Measurements from ENCODE around the gene ABTB2. TPM values are rescaled to one million over a fixed set of nuclear protein-coding genes. Genes with fewer than 3 reads are reported as not detected.

ABTB2 gene
- total RNA-seq, 1 donor from 2014 or later: 32.9 TPM

DNA sequence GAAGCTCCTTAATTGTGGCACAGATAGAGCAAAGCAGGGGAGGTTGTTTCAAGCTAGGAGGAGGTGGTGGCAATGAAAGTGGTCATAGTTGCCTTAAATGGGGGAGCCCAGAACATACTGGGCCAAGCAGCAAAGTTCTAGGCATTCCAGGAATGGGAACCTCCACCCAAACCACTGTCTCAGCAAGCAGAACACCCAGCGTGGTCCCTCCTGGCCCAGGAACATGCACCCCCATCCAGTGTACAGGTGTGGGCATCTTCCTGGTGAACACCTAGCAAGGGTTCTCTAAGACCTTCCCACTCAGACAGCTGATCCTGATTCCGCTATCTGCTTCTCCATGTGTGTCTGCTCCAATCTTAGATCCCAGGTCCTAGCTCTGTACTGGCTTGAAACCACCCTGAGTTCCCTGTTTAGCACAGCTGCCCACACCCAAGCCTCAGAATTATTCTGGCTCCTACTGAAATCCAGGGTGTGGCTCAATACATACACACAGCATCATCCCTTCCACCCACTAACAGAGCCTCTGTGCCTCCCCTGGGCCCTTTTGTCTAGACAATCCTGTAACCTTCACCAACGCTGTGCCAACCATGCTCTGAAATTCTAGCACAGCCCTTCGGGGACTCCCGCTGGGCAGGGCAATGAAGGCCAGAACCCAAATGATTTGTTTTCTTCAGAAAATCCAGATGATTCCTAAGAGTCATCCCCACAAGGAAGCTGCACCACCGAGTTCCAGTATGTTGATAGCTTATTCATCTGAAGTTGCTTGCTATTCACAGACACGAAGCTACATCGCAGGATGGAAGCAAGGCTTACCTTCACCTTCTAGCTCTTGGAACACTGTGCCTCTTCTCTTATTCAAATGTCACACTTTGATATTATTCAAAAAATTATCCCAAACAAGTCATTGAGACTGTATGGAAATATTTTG lies 76.6 kb downstream of the ABTB2 start:
- intact Hi-C loops (cut with micrococcal nuclease): no loop called here
- Mint-ChIP-seq H3K4me3 (ENCODE audit: low read depth) (no peak overlapping the region), H3K9me3 (no peaks in the 10 kb centered on the region), H3K4me1 (ENCODE audit: low read depth) (peaks cover 5% of the 10 kb centered on the region), H3K36me3 (ENCODE audit: low read depth) (no peaks in the 10 kb centered on the region), H3K27me3 (ENCODE audit: low read depth) (no peaks in the 10 kb centered on the region), H3K27ac (no peak overlapping the region)
- no peak for DNase-seq (ENCODE audit: low spot score)

DNA sequence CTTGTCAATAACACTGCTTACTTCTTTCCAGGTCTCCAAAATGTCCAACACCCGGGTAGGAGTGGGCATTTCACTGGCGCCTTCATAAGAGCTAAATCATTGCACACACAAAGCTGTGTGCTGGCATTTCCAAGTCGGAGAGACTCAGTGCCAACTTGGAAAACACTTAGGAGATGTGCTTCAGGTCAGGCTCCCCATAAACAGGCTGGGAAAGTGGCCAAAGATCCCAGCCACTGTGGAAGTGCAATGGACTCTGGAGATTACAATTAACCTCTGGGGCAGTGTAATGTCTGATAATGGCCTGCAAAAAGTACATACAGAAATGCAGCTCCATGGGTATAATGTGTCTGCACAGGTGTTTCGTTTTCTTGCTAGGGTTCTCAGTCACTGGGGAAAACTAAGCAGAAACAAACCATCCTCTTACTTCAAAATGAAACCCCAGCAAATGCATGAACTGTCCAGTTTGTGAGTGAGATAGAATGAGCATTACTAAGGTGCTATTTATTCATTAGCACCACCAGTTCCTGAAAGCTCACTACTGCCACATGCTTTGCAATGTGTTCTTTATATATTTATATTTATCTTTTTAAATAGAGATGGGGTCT lies 79.0 kb downstream of the ABTB2 start:
- no peak for DNase-seq (ENCODE audit: low spot score)
- H3K9me3 Mint-ChIP-seq: no peaks in the 10 kb centered on the region
- no peak overlapping the region for H3K27ac Mint-ChIP-seq
- intact Hi-C loops (cut with micrococcal nuclease): loop anchor here (5.0 kb wide), 1 partner anchor 59 kb away; no protein-coding TSS in a partner anchor
- H3K36me3 Mint-ChIP-seq (ENCODE audit: low read depth): no peaks in the 10 kb centered on the region
- no peaks in the 10 kb centered on the region for H3K27me3 Mint-ChIP-seq (ENCODE audit: low read depth)
- H3K4me3 Mint-ChIP-seq (ENCODE audit: low read depth): no peak overlapping the region
- peaks cover 11% of the 10 kb centered on the region for H3K4me1 Mint-ChIP-seq (ENCODE audit: low read depth)

DNA sequence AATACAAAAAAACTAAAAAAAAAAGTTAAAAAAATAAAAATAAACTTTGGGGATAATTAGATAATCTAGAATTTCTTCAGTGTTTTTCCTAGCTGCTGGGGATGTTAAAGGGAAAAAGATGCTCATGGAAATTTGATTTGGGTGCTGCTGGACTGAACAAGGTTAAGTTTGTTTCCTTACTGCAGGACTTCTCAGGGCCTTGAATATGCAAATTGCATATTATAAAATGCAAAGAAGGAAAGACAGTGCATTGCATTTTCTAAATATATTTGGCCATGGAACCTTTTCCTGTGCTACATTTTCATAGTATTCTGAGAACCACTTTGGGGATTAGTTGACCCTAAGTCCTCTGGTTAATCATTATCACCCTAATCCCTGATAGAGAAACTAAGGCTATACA lies 79.6 kb downstream of the ABTB2 start:
- intact Hi-C loops (cut with micrococcal nuclease): loop anchor here (5.0 kb wide), 1 partner anchor 59 kb away; no protein-coding TSS in a partner anchor
- H3K27ac Mint-ChIP-seq: no peak overlapping the region
- H3K4me1 Mint-ChIP-seq (ENCODE audit: low read depth): peaks cover 11% of the 10 kb centered on the region
- H3K9me3 Mint-ChIP-seq: no peaks in the 10 kb centered on the region
- no peaks in the 10 kb centered on the region for H3K27me3 Mint-ChIP-seq (ENCODE audit: low read depth)
- H3K4me3 Mint-ChIP-seq (ENCODE audit: low read depth): no peak overlapping the region
- no peaks in the 10 kb centered on the region for H3K36me3 Mint-ChIP-seq (ENCODE audit: low read depth)
- DNase-seq (ENCODE audit: low spot score): no peak

DNA sequence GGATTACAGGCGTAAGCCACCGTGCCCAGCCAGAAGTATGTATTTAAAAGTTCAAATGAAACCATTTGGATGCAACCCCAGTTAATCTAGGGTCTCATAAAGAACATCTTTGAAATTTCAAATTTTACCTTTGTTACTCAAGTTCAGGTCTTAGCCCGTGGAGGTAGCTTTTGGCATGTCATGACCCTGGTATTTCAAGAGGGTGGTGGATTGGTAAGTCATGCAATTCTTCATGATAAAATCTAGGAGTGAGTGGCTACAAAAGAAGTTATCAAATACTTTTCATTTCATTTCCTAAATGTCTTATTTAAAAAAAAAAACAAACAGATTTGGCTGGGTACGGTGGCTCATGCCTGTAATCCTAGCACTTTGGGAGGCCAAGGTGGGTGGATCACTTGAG lies 80.6 kb downstream of the ABTB2 start:
- Mint-ChIP-seq H3K4me3 (ENCODE audit: low read depth) (no peak overlapping the region), H3K27me3 (ENCODE audit: low read depth) (no peaks in the 10 kb centered on the region), H3K9me3 (no peaks in the 10 kb centered on the region), H3K36me3 (ENCODE audit: low read depth) (no peaks in the 10 kb centered on the region), H3K27ac (no peak overlapping the region), H3K4me1 (ENCODE audit: low read depth) (peaks cover 11% of the 10 kb centered on the region)
- no peak for DNase-seq (ENCODE audit: low spot score)
- intact Hi-C loops (cut with micrococcal nuclease): loop anchor here (5.0 kb wide), 1 partner anchor 60 kb away; no protein-coding TSS in a partner anchor

DNA sequence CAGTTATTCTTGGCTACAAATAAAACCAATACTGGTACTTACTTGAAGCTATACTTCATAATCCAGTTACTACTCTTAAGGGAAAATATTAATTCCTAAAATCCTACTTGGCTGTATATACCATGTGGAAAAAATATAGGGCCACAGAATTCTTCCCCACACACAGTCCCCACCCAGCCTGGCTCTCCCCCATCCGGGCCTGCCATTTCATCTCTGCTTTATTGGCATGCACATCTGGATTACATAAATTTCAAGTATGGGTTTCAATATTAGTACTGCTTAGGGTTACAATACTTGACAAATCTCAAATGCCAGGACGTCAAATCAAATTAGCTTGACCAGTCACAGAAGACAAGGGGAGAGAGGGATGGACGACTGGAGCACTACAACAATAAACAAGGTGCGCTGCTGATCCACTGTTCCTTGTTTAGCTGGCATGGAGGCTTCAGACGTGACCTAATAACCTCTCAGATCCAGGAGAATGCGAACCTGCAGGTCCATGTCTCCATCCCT lies 81.4 kb downstream of the ABTB2 start:
- no peak overlapping the region for H3K4me3 Mint-ChIP-seq (ENCODE audit: low read depth)
- H3K27ac Mint-ChIP-seq: no peak overlapping the region
- intact Hi-C loops (cut with micrococcal nuclease): loop anchor here (5.0 kb wide), 1 partner anchor 61 kb away; no protein-coding TSS in a partner anchor
- no peak for DNase-seq (ENCODE audit: low spot score)
- no peaks in the 10 kb centered on the region for H3K27me3 Mint-ChIP-seq (ENCODE audit: low read depth)
- no peaks in the 10 kb centered on the region for H3K9me3 Mint-ChIP-seq
- H3K4me1 Mint-ChIP-seq (ENCODE audit: low read depth): peaks cover 11% of the 10 kb centered on the region
- no peaks in the 10 kb centered on the region for H3K36me3 Mint-ChIP-seq (ENCODE audit: low read depth)

DNA sequence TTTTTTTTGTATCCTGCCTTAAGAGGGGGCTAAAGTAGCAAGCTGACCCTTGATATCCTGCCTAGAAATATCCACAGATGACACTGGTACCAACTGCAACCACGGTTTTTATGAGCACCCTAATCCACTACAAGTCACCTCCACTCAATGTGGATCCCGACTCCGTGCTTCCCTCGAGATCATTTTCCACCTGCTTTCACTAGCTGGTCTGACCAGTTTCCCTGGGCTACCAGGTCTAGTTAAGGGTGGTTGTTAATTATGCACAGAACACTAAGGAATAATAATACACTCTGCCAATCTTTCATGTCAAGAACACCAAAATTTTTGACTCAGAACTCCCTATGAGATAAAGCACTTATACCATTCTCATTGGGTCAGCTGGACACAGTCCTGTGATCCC lies 82.3 kb downstream of the ABTB2 start:
- Mint-ChIP-seq H3K4me3 (ENCODE audit: low read depth) (no peak overlapping the region), H3K27ac (no peak overlapping the region), H3K9me3 (no peaks in the 10 kb centered on the region), H3K4me1 (ENCODE audit: low read depth) (peaks cover 10% of the 10 kb centered on the region), H3K27me3 (ENCODE audit: low read depth) (no peaks in the 10 kb centered on the region), H3K36me3 (ENCODE audit: low read depth) (no peaks in the 10 kb centered on the region)
- intact Hi-C loops (cut with micrococcal nuclease): loop anchor here (5.0 kb wide), 1 partner anchor 62 kb away; no protein-coding TSS in a partner anchor
- DNase-seq (ENCODE audit: low spot score): no peak

DNA sequence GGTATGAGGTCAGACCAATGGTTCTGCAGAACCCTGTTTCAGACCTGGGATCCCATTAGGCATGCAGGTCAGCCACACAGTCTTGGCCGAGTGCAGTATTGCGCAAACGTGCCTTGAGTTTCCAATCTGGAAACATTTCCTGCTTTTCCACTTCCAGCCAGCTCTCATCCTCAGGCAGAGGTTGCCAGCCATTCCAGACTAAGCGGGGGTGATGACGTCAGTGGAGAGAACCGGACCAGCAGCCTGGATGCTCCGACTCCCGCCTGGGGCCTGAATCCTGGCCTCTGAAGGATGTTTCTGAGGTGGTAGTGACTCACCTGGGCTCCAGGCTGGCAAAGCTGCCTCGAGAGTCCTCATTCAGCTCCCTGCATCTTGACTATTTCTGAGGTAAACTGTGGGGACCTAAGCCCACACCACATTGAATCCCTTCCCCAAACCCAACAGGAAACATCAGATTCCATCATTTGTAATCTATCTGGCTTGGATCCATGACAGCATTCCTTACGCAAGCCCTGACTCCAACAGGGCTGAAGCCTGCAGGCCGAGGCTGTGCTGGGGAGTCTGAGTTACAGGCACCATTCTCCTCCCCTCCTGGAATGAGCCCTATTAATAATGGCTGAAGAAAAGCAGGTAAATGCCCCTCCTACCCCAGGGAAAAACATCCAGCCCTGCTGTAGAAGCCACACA lies 83.0 kb downstream of the ABTB2 start:
- H3K36me3 Mint-ChIP-seq (ENCODE audit: low read depth): no peaks in the 10 kb centered on the region
- H3K27ac Mint-ChIP-seq: no peak overlapping the region
- no peak overlapping the region for H3K4me3 Mint-ChIP-seq (ENCODE audit: low read depth)
- no peak for DNase-seq (ENCODE audit: low spot score)
- peaks cover 13% of the 10 kb centered on the region for H3K4me1 Mint-ChIP-seq (ENCODE audit: low read depth)
- no peaks in the 10 kb centered on the region for H3K27me3 Mint-ChIP-seq (ENCODE audit: low read depth)
- H3K9me3 Mint-ChIP-seq: no peaks in the 10 kb centered on the region
- intact Hi-C loops (cut with micrococcal nuclease): loop anchor here (5.0 kb wide), 1 partner anchor 62 kb away; no protein-coding TSS in a partner anchor

DNA sequence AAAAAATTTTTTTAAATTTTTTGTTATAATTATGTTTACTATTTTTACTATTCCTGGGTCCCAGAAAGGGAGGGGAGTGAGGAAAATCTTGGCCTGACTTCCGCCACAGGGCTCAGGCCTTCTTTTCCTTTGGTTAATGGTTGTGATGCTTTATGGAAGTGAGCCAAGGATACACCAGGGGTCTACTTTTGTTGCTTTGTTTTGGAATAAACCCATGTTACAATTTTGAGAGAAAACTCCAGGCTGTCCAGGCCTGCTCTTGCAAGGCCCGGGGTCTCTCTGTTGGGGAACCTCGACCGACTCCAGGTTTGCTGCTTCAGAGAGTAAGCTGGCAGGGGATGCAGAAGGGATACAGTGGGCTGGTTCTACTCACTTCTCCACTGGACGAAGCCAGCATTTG lies 84.7 kb downstream of the ABTB2 start:
- Mint-ChIP-seq H3K4me1 (ENCODE audit: low read depth) (peaks cover 17% of the 10 kb centered on the region), H3K9me3 (no peaks in the 10 kb centered on the region), H3K4me3 (ENCODE audit: low read depth) (no peak overlapping the region), H3K27ac (no peak overlapping the region), H3K36me3 (ENCODE audit: low read depth) (no peaks in the 10 kb centered on the region), H3K27me3 (ENCODE audit: low read depth) (no peaks in the 10 kb centered on the region)
- DNase-seq (ENCODE audit: low spot score): no peak
- intact Hi-C loops (cut with micrococcal nuclease): no loop called here

DNA sequence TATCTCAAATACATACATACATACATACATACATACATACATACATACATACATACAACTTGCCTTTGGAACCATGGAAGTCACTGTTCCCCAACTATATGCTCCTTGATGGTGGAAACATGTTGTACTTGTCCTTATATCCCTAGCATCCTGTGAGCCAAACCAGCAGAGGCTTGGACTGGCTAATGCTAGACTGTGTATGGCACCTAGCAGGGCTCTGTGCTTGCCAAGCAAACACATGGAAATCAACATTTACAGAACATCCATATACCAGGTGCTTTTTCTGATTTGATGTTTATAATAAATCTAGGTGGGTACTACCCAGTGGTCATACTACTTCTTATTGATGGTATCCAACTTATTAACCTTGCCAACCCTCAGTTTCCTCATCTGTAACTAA lies 86.1 kb downstream of the ABTB2 start:
- Mint-ChIP-seq H3K27ac (no peak overlapping the region), H3K4me1 (ENCODE audit: low read depth) (peaks cover 28% of the 10 kb centered on the region), H3K27me3 (ENCODE audit: low read depth) (no peaks in the 10 kb centered on the region), H3K9me3 (no peaks in the 10 kb centered on the region), H3K36me3 (ENCODE audit: low read depth) (no peaks in the 10 kb centered on the region), H3K4me3 (ENCODE audit: low read depth) (no peak overlapping the region)
- no peak for DNase-seq (ENCODE audit: low spot score)
- intact Hi-C loops (cut with micrococcal nuclease): no loop called here

DNA sequence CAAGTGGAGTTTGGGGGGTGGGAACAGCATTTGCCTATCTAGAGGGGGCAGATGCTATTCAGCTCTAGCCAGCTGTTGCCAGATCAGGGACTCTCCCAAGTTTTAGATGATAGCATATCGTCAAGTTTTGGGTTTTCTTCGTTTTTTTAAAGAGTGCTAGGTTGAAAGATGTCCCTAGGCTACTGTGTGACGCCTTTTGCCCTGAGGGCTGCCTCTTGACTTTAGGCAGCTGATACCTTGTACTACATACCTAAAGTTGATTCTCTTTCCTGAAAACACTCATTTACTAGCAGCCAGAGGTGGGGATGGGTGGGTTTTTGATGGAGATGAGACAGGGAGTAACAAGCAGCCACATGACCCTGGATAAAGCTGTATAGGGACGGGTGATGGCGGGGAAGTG lies 87.1 kb downstream of the ABTB2 start:
- Mint-ChIP-seq H3K9me3 (no peaks in the 10 kb centered on the region), H3K27ac (no peak overlapping the region), H3K27me3 (ENCODE audit: low read depth) (no peaks in the 10 kb centered on the region), H3K36me3 (ENCODE audit: low read depth) (no peaks in the 10 kb centered on the region), H3K4me3 (ENCODE audit: low read depth) (no peak overlapping the region), H3K4me1 (ENCODE audit: low read depth) (peaks cover 26% of the 10 kb centered on the region)
- intact Hi-C loops (cut with micrococcal nuclease): no loop called here
- DNase-seq (ENCODE audit: low spot score): no peak

DNA sequence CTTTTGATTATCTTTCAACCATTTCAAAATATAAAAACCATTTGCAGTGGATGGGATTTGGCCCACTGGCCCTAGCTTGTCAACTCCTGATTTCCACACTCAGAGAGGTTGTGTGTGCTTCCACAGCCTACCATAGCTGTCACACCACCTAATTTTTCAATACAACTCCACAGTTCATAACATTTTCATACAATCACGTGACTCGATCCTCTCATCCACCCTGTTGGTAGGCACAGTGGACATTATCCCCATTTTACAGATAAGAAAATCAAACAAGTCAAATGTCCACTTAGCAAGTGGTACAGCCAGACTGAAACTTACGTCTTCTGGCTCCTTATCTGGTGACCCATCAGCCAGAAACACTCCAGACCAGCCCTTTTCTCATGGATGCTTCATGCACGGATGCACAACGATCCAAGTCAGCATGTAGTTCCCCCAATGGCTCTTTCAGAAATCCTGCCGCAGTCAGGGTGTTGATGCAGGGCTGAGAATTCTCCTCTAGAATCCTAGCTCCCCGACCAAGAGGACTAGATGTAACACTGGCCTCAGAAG lies 88.0 kb downstream of the ABTB2 start:
- Mint-ChIP-seq H3K9me3 (no peaks in the 10 kb centered on the region), H3K4me3 (ENCODE audit: low read depth) (no peak overlapping the region), H3K4me1 (ENCODE audit: low read depth) (peaks cover 22% of the 10 kb centered on the region), H3K27me3 (ENCODE audit: low read depth) (no peaks in the 10 kb centered on the region), H3K36me3 (ENCODE audit: low read depth) (no peaks in the 10 kb centered on the region), H3K27ac (no peak overlapping the region)
- DNase-seq (ENCODE audit: low spot score): no peak
- intact Hi-C loops (cut with micrococcal nuclease): no loop called here

DNA sequence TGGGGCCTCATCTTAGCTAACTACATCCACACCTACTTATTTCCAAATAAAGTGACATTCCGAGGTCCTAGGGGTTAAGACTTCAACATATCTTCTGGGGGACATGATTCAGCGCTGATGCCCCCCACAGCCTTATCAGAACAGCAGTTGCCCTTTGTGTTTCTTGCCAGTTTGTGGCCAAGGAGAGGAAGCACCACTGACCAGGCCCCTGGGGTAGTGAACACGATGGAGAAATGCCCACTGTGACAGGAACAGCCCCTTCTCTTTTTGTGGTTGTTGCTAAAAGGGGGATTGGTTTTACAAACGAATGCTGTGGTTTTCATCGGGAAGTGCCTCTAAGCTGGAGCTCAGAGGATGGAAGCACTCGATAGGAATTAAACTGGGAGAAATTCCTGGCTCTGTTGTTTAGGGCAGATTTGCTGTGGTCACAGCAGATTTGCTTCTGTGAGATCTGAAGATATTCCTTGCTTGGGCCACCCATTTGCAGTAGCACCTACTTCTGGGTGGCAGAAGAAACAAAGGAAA lies 88.8 kb downstream of the ABTB2 start:
- intact Hi-C loops (cut with micrococcal nuclease): no loop called here
- H3K9me3 Mint-ChIP-seq: no peaks in the 10 kb centered on the region

More for the DNA sequence above, 88.8 kb downstream of the ABTB2 start:
- no peak for DNase-seq (ENCODE audit: low spot score)
- H3K4me1 Mint-ChIP-seq (ENCODE audit: low read depth): peaks cover 25% of the 10 kb centered on the region
- H3K36me3 Mint-ChIP-seq (ENCODE audit: low read depth): no peaks in the 10 kb centered on the region
- no peaks in the 10 kb centered on the region for H3K27me3 Mint-ChIP-seq (ENCODE audit: low read depth)
- H3K4me3 Mint-ChIP-seq (ENCODE audit: low read depth): no peak overlapping the region
- H3K27ac Mint-ChIP-seq: no peak overlapping the region

Measured in activated T-helper 2 cell treated with anti-CD3 and anti-CD28 coated beads, Interferon-gamma antibody, Interleukin-2, Interleukin-4, amounts not matched to agents 10 μg/mL and 5 μg/mL and 100 μg/mL, durations not matched to agents 14 hours and 24 hours and 36 hours (primary cell).